Sigmoid colon (tissue), 7 donors: ENCODE results near the gene SCT. TPM values are rescaled to one million over a fixed set of nuclear protein-coding genes. Genes with fewer than 3 reads are reported as not detected.

Experiments used
- DNase-seq: peaks from one replicate; pipeline ENCODE4 v3.0.0-alpha.2; 2019
- H3K27ac ChIP-seq, 4 donors: fragments of 200-600 bp; sonication (generic); one replicate each; pipeline ENCODE4 v1.5.1; 2016 to 2019; ENCODE audit warnings: mild to moderate bottlenecking in 1 of 4
- H3K27me3 ChIP-seq, 3 donors: fragments of 200-600 bp; sonication (generic); one replicate each; pipeline ENCODE4 v1.5.1; 2019; ENCODE audit warnings: mild to moderate bottlenecking in 1 of 3
- H3K36me3 ChIP-seq, 4 donors: fragments of 200-600 bp; sonication (generic); one replicate each; pipeline ENCODE4 v1.5.1; 2016 to 2019
- H3K4me1 ChIP-seq, 4 donors: fragments of 200-600 bp; sonication (generic); one replicate each; pipeline ENCODE4 v1.5.1; 2017 to 2019
- H3K4me3 ChIP-seq, 4 donors: fragments of 200-600 bp; sonication (generic); one replicate each; pipeline ENCODE4 v1.5.1; 2017 to 2019; ENCODE audit warnings: mild to moderate bottlenecking in 2 of 4, moderate library complexity in 1 of 4
- H3K9me3 ChIP-seq, 4 donors: fragments of 200-600 bp in 3 of 4; sonication (generic) in 3 of 4; one replicate each; pipeline versions ENCODE4 v1.5.1 to v1.6.1; 2013 to 2019
- CTCF ChIP-seq, 4 experiments: fragments of 450-650 bp in 3 of 4; fragments of 200-600 bp in 1 of 4; IDR thresholded peaks; one replicate each; pipeline ENCODE4 v1.5.1; 2016 to 2019; ENCODE audit warnings: antibody characterized with exemption in 4 of 4, mild to moderate bottlenecking in 3 of 4, moderate library complexity in 2 of 4
- EP300 ChIP-seq, 4 donors: sonication (generic); formaldehyde crosslinking; IDR thresholded peaks; one replicate each; pipeline ENCODE4 v1.6.1; 2017; ENCODE audit warnings: antibody characterized with exemption in 4 of 4
- POLR2A ChIP-seq, 2 donors: fragments of 450-650 bp; IDR thresholded peaks; one replicate each; pipeline ENCODE4 v1.6.1; 2016; ENCODE audit warnings: antibody characterized with exemption in 2 of 2, mild to moderate bottlenecking in 2 of 2, moderate library complexity in 2 of 2
- POLR2AphosphoS5 ChIP-seq, 4 donors: sonication (generic); formaldehyde crosslinking; IDR thresholded peaks; one replicate each; pipeline ENCODE4 v1.6.1; 2017; ENCODE audit warnings: antibody characterized with exemption in 4 of 4
- WGBS, 2 donors: extraction: QIAGEN DNeasy Blood & Tissue Kit; methylation state at CpG; one replicate each; pipeline ENCODE4 v1.1.7; 2013; 5-methylcytosine and 5-hydroxymethylcytosine counted together
- intact Hi-C: fragments of 100-400 bp; cut with DNase I; formaldehyde crosslinking; loops from one replicate; pipeline ENCODE4 v1.15.1; 2023
- polyA plus RNA-seq, 3 donors: library from polyadenylated mRNA; stranded (reverse); fragments of 200-250 nt; gene quantifications; one replicate each; pipeline ENCODE4 v1.2.3, GENCODE V29; 2013
- total RNA-seq, 4 donors: library from RNA; depleted of rRNA; stranded (reverse); fragments of >200 nt; gene quantifications; one replicate each; pipeline ENCODE4 v1.1.0, GENCODE V29; 2016
- donor health status: healthy with polysubstance abuse.
- donor health status: Bipolar disorder and iron deficiency.
- donor health status: healthy.

Gene SCT
- total and polyA plus RNA-seq, 7 donors: 1.1 TPM; not detected in 6

GRCh38 chr11:625636-626268, 1.2 kb downstream of the SCT start:
- peak; percentile 65 for DNase-seq
- H3K36me3 ChIP-seq: peaks cover 0 to 18% (median 3%) of the 10 kb centered on the region in 4 donors
- peaks cover 0 to 37% (median 0%) of the 10 kb centered on the region in 3 donors for H3K27me3 ChIP-seq
- TF ChIP-seq POLR2A (IDR thresholded peaks at IDR 0.05): no peak
- no peak for TF ChIP-seq EP300 (IDR thresholded peaks at IDR 0.05)
- TF ChIP-seq POLR2AphosphoS5 (IDR thresholded peaks at IDR 0.05): no peak
- TF ChIP-seq CTCF (IDR thresholded peaks at IDR 0.05): no peak
- intact Hi-C loops: no loop called here
- no peak overlapping the region for H3K4me3 ChIP-seq
- H3K9me3 ChIP-seq: no peaks in the 10 kb centered on the region
- 14 to 70% methylated on average over 22 of the region's 22 CpGs for WGBS, 2 donors
- no peak overlapping the region for H3K27ac ChIP-seq
- H3K4me1 ChIP-seq: peaks cover 0 to 29% (median 25%) of the 10 kb centered on the region in 4 donors

DNA sequence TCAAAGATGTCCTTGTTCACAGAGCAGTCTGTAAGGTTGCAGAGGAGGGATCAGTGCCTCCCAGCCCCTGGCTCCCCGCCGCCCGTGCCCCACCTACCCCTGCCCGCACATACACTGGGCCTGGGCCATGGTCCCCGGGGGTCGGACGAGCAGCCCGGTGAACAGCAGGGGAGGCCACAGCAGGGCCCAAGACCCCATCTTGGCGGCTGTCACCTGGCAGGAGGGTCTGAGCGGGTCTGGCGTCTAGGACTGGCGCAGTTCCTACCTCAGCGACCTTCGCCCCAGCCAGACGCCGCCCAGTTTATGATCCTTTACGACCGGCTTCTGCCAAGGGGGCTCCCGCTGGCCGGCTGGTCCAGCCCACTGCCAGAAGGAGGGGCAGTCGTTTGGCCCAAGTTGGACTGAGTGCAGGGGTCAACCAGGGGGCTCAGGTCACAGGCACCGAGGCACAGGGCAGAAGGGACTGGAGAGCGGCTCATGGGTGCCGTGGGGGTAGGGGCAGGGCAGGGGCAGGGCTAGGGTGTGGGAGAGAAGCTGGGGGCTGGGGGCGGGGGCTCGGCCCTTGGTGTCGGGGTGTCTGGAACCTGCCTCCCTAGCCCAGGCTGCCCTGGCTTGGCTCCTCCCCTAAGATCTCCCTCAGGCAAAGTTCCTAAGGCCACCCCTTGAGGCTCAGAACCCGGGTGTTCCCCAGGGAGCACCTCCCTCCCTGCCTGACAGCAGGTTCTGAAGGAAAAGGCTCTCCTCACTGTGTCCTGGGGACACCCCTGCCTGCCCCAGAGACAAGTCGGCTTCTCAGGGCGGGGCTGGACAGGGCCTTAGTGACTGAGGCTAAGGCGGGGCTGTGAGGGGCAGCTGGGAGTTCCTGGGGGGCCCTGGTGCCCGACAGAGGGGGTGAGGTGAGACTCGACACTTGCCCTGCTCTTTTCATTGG, 2.0 kb downstream of the SCT start, which contains the start of gene CDHR5:
Gene CDHR5 (minus strand): TSS at position 251 of the 931 bp plus-strand sequence. CDS start 53 bp downstream, at position 198.
- no peak for DNase-seq
- peaks cover 0 to 28% (median 24%) of the 10 kb centered on the region in 4 donors for H3K4me1 ChIP-seq
- peaks cover 0 to 37% (median 0%) of the 10 kb centered on the region in 3 donors for H3K27me3 ChIP-seq
- no peaks in the 10 kb centered on the region for H3K9me3 ChIP-seq
- intact Hi-C loops: no loop called here
- 18 to 62% methylated on average over 33 of the region's 33 CpGs for WGBS, 2 donors
- H3K4me3 ChIP-seq: no peak within 1 kb of the TSS
- H3K27ac ChIP-seq: no peak within 1 kb of the TSS
- peaks cover 0 to 18% (median 3%) of the 10 kb centered on the region in 4 donors for H3K36me3 ChIP-seq
- no peak for TF ChIP-seq CTCF (IDR thresholded peaks at IDR 0.05)
- peak in 1 of 4 donors; percentile 31 for TF ChIP-seq POLR2AphosphoS5 (IDR thresholded peaks at IDR 0.05)
- TF ChIP-seq POLR2A (IDR thresholded peaks at IDR 0.05): peak in 1 of 2 donors; percentile 61

GRCh38 chr11:623999-624704, 2.8 kb downstream of the SCT start:
- Histone ChIP-seq H3K27ac (no peak overlapping the region), H3K4me3 (no peak overlapping the region), H3K9me3 (no peaks in the 10 kb centered on the region), H3K27me3 (peaks cover 0 to 37% (median 0%) of the 10 kb centered on the region in 3 donors), H3K36me3 (peaks cover 0 to 18% (median 3%) of the 10 kb centered on the region in 4 donors), H3K4me1 (peaks cover 0 to 21% (median 16%) of the 10 kb centered on the region in 4 donors)
- 17 to 70% methylated on average over 25 of the region's 25 CpGs for WGBS, 2 donors
- DNase-seq: no peak
- intact Hi-C loops: no loop called here
- TF ChIP-seq POLR2A (IDR thresholded peaks at IDR 0.05) (peak in 1 of 2 donors; percentile 54), POLR2AphosphoS5 (IDR thresholded peaks at IDR 0.05) (no peak)

- Histone ChIP-seq H3K27me3 (peaks cover 0 to 37% (median 0%) of the 10 kb centered on the region in 3 donors), H3K4me3 (no peak overlapping the region), H3K36me3 (peaks cover 0 to 18% (median 3%) of the 10 kb centered on the region in 4 donors), H3K4me1 (peaks cover 0 to 14% (median 10%) of the 10 kb centered on the region in 4 donors), H3K9me3 (no peaks in the 10 kb centered on the region), H3K27ac (no peak overlapping the region)
- TF ChIP-seq POLR2AphosphoS5 (IDR thresholded peaks at IDR 0.05) (no peak), POLR2A (IDR thresholded peaks at IDR 0.05) (no peak), CTCF (IDR thresholded peaks at IDR 0.05) (no peak), EP300 (IDR thresholded peaks at IDR 0.05) (no peak)
- WGBS, 2 donors: 60 to 80% methylated on average over 15 of the region's 15 CpGs
- intact Hi-C loops: no loop called here
- no peak for DNase-seq
Measured at GRCh38 chr11:623349-623869, 3.6 kb downstream of the SCT start.
